Uterus (tissue), 4 donors: ENCODE data around the gene MPO. TPM values are rescaled to one million over a fixed set of nuclear protein-coding genes. Genes with fewer than 3 reads are reported as not detected.

Experiments
- DNase-seq, 2 donors: peaks; one replicate each; pipeline ENCODE4 v3.0.0-alpha.2; 2019 to 2020
- H3K27ac ChIP-seq, 2 donors: fragments of 200-600 bp; sonication (generic); 1 replicate in 1 of 2; 2 replicates in 1 of 2; pipeline ENCODE4 v1.5.1; 2016 to 2018
- H3K27me3 ChIP-seq, 2 donors: fragments of 200-600 bp; sonication (generic); one replicate each; pipeline ENCODE4 v1.5.1; 2018 to 2019; ENCODE audit warnings: control low read depth in 1 of 2
- H3K36me3 ChIP-seq, 2 donors: fragments of 200-600 bp; sonication (generic); one replicate each; pipeline ENCODE4 v1.5.1; 2019; ENCODE audit warnings: control low read depth in 1 of 2
- H3K4me1 ChIP-seq, 2 donors: fragments of 200-600 bp; sonication (generic); one replicate each; pipeline ENCODE4 v1.5.1; 2018 to 2019; ENCODE audit warnings: control low read depth in 1 of 2
- H3K4me3 ChIP-seq, 2 donors: fragments of 200-600 bp; sonication (generic); 1 replicate in 1 of 2; 2 replicates in 1 of 2; pipeline ENCODE4 v1.5.1; 2018 to 2019; ENCODE audit warnings: mild to moderate bottlenecking in 1 of 2
- H3K9me3 ChIP-seq, 2 donors: fragments of 200-600 bp; sonication (generic); one replicate each; pipeline ENCODE4 v1.5.1; 2019; ENCODE audit warnings: control low read depth in 1 of 2
- CTCF ChIP-seq, 4 experiments: fragments of 200-600 bp in 2 of 4; fragments of 450-650 bp in 2 of 4; sonication (generic) in 2 of 4; IDR thresholded peaks; one replicate each; pipeline ENCODE4 v1.5.1; 2016 to 2019; ENCODE audit warnings: antibody characterized with exemption in 4 of 4, mild to moderate bottlenecking in 2 of 4, moderate library complexity in 1 of 4
- POLR2A ChIP-seq, 2 donors: fragments of 450-650 bp; IDR thresholded peaks; one replicate each; pipeline ENCODE4 v1.6.1; 2016; ENCODE audit warnings: antibody characterized with exemption in 2 of 2, mild to moderate bottlenecking in 1 of 2, moderate library complexity in 1 of 2
- intact Hi-C: fragments of 100-400 bp; cut with DNase I; formaldehyde crosslinking; loops from one replicate; pipeline ENCODE4 v1.15.1; 2023; ENCODE audit warnings: low total_unique reads
- total RNA-seq, 4 donors: library from RNA; depleted of rRNA in 3 of 4; stranded (reverse); fragments of >200 nt in 3 of 4; gene quantifications; one replicate each; pipeline versions ENCODE4 v1.1.0 to v1.2.4, GENCODE V29; 2014 to 2023
- donor health status: DM: yes; HTN: yes; CAD: no.

MPO gene
- total RNA-seq, 4 donors from 2014 or later = 0.79 to 21.7 TPM; not detected in 2

- DNase-seq = no peak
- TF ChIP-seq CTCF (IDR thresholded peaks at IDR 0.05) (no peak), POLR2A (IDR thresholded peaks at IDR 0.05) (no peak)
- Histone ChIP-seq H3K27ac (no peak overlapping the region), H3K27me3 (no peaks in the 10 kb centered on the region), H3K4me3 (no peak overlapping the region), H3K36me3 (no peaks in the 10 kb centered on the region), H3K4me1 (no peaks in the 10 kb centered on the region), H3K9me3 (no peaks in the 10 kb centered on the region)
- intact Hi-C loops = no loop called here
Observed at GRCh38 chr17:58277107-58277801, 3.5 kb downstream of the MPO start.

- H3K4me3 ChIP-seq = no peak overlapping the region
- intact Hi-C loops = no loop called here
- H3K36me3 ChIP-seq = no peaks in the 10 kb centered on the region
- H3K27me3 ChIP-seq = no peaks in the 10 kb centered on the region
- no peaks in the 10 kb centered on the region for H3K9me3 ChIP-seq
- no peaks in the 10 kb centered on the region for H3K4me1 ChIP-seq
- DNase-seq = no peak
- no peak overlapping the region for H3K27ac ChIP-seq
- TF ChIP-seq CTCF (IDR thresholded peaks at IDR 0.05) (no peak), POLR2A (IDR thresholded peaks at IDR 0.05) (no peak)
Observed at GRCh38 chr17:58276423-58276822, 4.3 kb downstream of the MPO start.

GRCh38 chr17:58275417-58275816, 5.3 kb downstream of the MPO start:
- H3K27me3 ChIP-seq = no peaks in the 10 kb centered on the region
- TF ChIP-seq POLR2A (IDR thresholded peaks at IDR 0.05) (no peak), CTCF (IDR thresholded peaks at IDR 0.05) (no peak)
- H3K36me3 ChIP-seq = no peaks in the 10 kb centered on the region
- H3K4me1 ChIP-seq = no peaks in the 10 kb centered on the region
- H3K9me3 ChIP-seq = no peaks in the 10 kb centered on the region
- no peak overlapping the region for H3K4me3 ChIP-seq
- no peak for DNase-seq
- intact Hi-C loops = no loop called here
- no peak overlapping the region for H3K27ac ChIP-seq

- Histone ChIP-seq H3K27me3 (no peaks in the 10 kb centered on the region), H3K27ac (no peak overlapping the region), H3K9me3 (no peaks in the 10 kb centered on the region), H3K36me3 (no peaks in the 10 kb centered on the region), H3K4me1 (no peaks in the 10 kb centered on the region), H3K4me3 (no peak overlapping the region)
- intact Hi-C loops = no loop called here
- TF ChIP-seq CTCF (IDR thresholded peaks at IDR 0.05) (no peak), POLR2A (IDR thresholded peaks at IDR 0.05) (no peak)
- no peak for DNase-seq
Observed at GRCh38 chr17:58273453-58274104, 7.2 kb downstream of the MPO start.
